Fibroblast of skin of scalp (primary cell): ENCODE measurements around the gene WFDC11.

Experiments used
- DNase-seq: peaks from one replicate; pipeline ENCODE4 v3.0.0-alpha.2; 2013

Gene WFDC11

GRCh38 chr20:45621593-45621992 lies 48.4 kb downstream of the WFDC11 start:
- DNase-seq = no peak

- no peak for DNase-seq
Observed at GRCh38 chr20:45617591-45617990, 52.4 kb downstream of the WFDC11 start.

GRCh38 chr20:45612314-45612713 lies 57.7 kb downstream of the WFDC11 start:
- no peak for DNase-seq

- peak; percentile 87 for DNase-seq
Observed at GRCh38 chr20:45611054-45611453, 59.0 kb downstream of the WFDC11 start.

GRCh38 chr20:45607810-45608209 lies 62.2 kb downstream of the WFDC11 start:
- no peak for DNase-seq
